HFFc6 (cell line): ENCODE results near the gene EPAS1. TPM values are rescaled to one million over a fixed set of nuclear protein-coding genes. Genes with fewer than 3 reads are reported as not detected.

Experiments used
- DNase-seq: peaks from one replicate; pipeline ENCODE4 v3.0.0-alpha.2; 2018
- H3K27ac Mint-ChIP-seq: 2 replicates; pipeline ENCODE4 v1.8.0; 2020; ENCODE audit warnings: mild to moderate bottlenecking, mixed read lengths
- H3K27me3 Mint-ChIP-seq: 2 replicates; pipeline ENCODE4 v1.8.0; 2021; ENCODE audit warnings: mild to moderate bottlenecking, moderate library complexity, mixed read lengths; ENCODE audit not compliant: insufficient read depth
- H3K36me3 Mint-ChIP-seq: 2 replicates; pipeline ENCODE4 v1.8.0; 2021; ENCODE audit warnings: low read depth, mixed read lengths
- H3K4me1 Mint-ChIP-seq: 2 replicates; pipeline ENCODE4 v1.8.0; 2020; ENCODE audit warnings: low read depth, mixed read lengths
- H3K4me3 Mint-ChIP-seq: 2 replicates; pipeline ENCODE4 v1.8.0; 2020; ENCODE audit warnings: mild to moderate bottlenecking, moderate library complexity, mixed read lengths
- H3K9me3 Mint-ChIP-seq: 2 replicates; pipeline ENCODE4 v1.8.0; 2020; ENCODE audit warnings: mild to moderate bottlenecking, mixed read lengths
- CTCF ChIP-seq: fragments of 200-600 bp; sonication (generic); IDR thresholded peaks from 2 replicates; pipeline ENCODE4 v1.5.0; 2021; ENCODE audit warnings: antibody characterized with exemption, mild to moderate bottlenecking
- total RNA-seq, 6 experiments: library from RNA; stranded (reverse); fragmentation: NEBNext Ultra II Directional; extraction: Animal tissue kit (Norgen Biotek cat#: 25700); gene quantifications; 2 replicates in 1 of 6; 3 replicates in 5 of 6; pipeline ENCODE4 v1.2.3, GENCODE V29; 2021

The EPAS1 gene
- total RNA-seq, 6 experiments from 2014 or later = 93.5 to 115 (median 101) TPM

DNA sequence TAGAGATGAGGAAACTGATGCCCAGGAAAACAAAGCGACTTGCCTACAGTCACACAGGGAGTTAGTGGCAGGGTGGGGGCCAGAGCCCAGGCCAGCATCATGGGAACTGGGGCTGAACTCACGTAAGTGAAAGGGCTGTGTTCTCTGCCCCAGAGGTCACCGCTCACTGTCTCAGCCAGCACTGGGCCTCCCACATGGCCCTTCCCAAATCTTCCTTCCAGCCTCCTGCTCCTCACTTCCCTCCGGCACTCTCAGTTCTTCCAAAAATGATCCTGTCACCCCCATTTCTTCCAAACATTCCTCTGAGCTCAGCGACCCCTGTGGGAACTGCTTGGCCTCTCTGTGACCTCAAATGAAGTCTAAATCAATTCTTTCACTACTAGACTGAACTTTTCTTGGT, 91.7 kb downstream of the EPAS1 start:
- Mint-ChIP-seq H3K27me3 (peaks cover 6% of the 10 kb centered on the region), H3K4me1 (no peaks in the 10 kb centered on the region), H3K4me3 (no peak overlapping the region), H3K36me3 (peaks cover 6% of the 10 kb centered on the region; the same call in 1 of the 2 replicates), H3K27ac (no peak overlapping the region), H3K9me3 (no peaks in the 10 kb centered on the region)
- TF ChIP-seq CTCF = no peak
- no peak for DNase-seq

DNA sequence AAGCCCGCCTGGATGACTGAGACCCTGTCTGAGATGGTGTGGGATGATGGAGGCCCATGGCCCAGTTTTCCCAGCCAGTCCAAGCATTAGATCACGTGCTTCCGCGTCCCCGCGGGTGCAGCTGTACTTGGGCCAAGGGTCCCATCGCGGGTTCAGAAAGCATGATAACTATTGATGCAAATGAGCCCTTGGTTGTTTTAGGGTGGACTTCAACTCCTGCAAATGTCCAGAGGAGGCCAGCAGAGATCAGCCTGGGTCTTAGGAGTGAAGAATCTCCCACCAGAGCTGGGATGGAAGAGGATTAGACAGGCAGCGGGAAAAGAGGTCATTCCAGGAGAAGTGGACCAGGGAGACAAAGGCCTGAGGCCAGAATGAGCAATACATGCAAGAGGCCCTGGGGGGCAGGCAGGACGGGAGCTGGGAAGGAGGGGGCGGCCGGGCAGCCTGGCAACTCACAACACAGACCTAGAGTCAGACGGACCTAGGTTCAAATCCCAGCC, 92.3 kb downstream of the EPAS1 start:
- Mint-ChIP-seq H3K27me3 (peaks cover 6% of the 10 kb centered on the region), H3K4me3 (no peak overlapping the region), H3K27ac (no peak overlapping the region; the same call in 1 of the 2 replicates), H3K36me3 (peaks cover 6% of the 10 kb centered on the region; the same call in 1 of the 2 replicates), H3K4me1 (peaks cover 5% of the 10 kb centered on the region; the same call in 1 of the 2 replicates), H3K9me3 (no peaks in the 10 kb centered on the region)
- DNase-seq = no peak
- no peak for TF ChIP-seq CTCF

DNA sequence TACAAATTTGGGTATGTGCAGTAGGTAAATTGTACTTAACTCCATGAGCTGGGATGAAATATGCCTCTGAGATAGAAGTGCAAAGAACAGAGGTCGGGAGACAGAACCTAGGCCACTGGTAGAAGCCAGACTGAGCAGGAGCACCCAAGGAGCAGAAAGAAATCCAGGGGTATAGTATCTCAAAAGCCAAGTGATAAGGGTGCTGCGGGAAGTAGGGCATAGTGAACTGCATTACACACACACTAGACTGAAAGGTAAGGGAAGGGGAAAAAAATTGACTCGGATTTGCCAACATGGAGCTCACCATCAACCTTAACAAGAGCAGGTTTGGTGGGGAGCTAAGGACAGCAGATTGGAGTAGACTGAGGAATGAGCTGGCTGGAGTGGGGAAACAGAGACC, 92.8 kb downstream of the EPAS1 start:
- no peak overlapping the region for H3K27ac Mint-ChIP-seq
- H3K27me3 Mint-ChIP-seq = peaks cover 6% of the 10 kb centered on the region
- no peak overlapping the region for H3K4me3 Mint-ChIP-seq
- no peaks in the 10 kb centered on the region for H3K36me3 Mint-ChIP-seq
- H3K4me1 Mint-ChIP-seq = peaks cover 11% of the 10 kb centered on the region
- TF ChIP-seq CTCF = no peak
- no peaks in the 10 kb centered on the region for H3K9me3 Mint-ChIP-seq
- DNase-seq = no peak

GRCh38 chr2:46390901-46391395, 93.7 kb downstream of the EPAS1 start:
- H3K4me3 Mint-ChIP-seq = no peak overlapping the region
- H3K9me3 Mint-ChIP-seq = no peaks in the 10 kb centered on the region
- TF ChIP-seq CTCF = no peak
- DNase-seq = no peak
- no peaks in the 10 kb centered on the region for H3K36me3 Mint-ChIP-seq
- H3K27ac Mint-ChIP-seq = no peak overlapping the region
- peaks cover 9% of the 10 kb centered on the region for H3K27me3 Mint-ChIP-seq
- peaks cover 16% of the 10 kb centered on the region for H3K4me1 Mint-ChIP-seq

GRCh38 chr2:46392561-46393346, 95.5 kb downstream of the EPAS1 start:
- no peak for TF ChIP-seq CTCF
- Mint-ChIP-seq H3K4me3 (no peak overlapping the region), H3K27me3 (peaks cover 16% of the 10 kb centered on the region), H3K9me3 (no peaks in the 10 kb centered on the region), H3K36me3 (no peaks in the 10 kb centered on the region), H3K27ac (no peak overlapping the region), H3K4me1 (peaks cover 16% of the 10 kb centered on the region)
- no peak for DNase-seq
